Measurements from ENCODE around the gene ZNF774.

DNA sequence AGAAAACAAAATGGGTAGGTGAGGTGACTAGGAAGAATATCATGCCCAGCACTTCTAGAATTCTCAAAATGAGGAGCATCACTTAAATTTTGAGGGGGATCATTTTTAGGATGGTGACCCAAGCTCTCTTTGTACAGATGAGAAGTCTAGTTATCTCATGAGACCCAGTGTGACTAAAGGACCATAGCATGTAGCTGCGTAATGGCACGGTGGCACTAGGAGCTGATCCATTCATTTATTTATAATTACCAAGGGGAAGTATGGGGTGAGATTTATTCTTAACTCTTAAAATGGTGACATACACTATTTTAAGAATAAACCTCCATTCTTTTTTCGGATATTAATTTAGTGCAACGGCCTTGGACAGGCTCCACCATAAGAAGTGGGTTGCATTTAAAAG is 44.2 kb downstream of the ZNF774 start:
- TF ChIP-seq, protein P1, sequence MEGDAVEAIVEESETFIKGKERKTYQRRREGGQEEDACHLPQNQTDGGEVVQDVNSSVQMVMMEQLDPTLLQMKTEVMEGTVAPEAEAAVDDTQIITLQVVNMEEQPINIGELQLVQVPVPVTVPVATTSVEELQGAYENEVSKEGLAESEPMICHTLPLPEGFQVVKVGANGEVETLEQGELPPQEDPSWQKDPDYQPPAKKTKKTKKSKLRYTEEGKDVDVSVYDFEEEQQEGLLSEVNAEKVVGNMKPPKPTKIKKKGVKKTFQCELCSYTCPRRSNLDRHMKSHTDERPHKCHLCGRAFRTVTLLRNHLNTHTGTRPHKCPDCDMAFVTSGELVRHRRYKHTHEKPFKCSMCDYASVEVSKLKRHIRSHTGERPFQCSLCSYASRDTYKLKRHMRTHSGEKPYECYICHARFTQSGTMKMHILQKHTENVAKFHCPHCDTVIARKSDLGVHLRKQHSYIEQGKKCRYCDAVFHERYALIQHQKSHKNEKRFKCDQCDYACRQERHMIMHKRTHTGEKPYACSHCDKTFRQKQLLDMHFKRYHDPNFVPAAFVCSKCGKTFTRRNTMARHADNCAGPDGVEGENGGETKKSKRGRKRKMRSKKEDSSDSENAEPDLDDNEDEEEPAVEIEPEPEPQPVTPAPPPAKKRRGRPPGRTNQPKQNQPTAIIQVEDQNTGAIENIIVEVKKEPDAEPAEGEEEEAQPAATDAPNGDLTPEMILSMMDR (IDR thresholded peaks at IDR 0.05; ENCODE audit: borderline replicate concordance, extremely low read depth, low read length, poor library complexity, severe bottlenecking): no peak
- no peak for TF ChIP-seq EZH2 (IDR thresholded peaks at IDR 0.05; ENCODE audit: borderline replicate concordance, low read depth, low read length, severe bottlenecking)

Data from DND-41 (cell line).